Erythroblast (primary cell): ENCODE data around the gene IFI30.

Experiments used
- GATA1 ChIP-seq: IDR thresholded peaks from 2 replicates; pipeline ENCODE4 v1.6.1; 2011; ENCODE audit warnings: low read depth, mild to moderate bottlenecking, control low read depth, low read length, moderate library complexity
- POLR2A ChIP-seq: IDR thresholded peaks from 2 replicates; pipeline ENCODE4 v1.6.1; 2011; ENCODE audit warnings: mild to moderate bottlenecking, low read length

DNA sequence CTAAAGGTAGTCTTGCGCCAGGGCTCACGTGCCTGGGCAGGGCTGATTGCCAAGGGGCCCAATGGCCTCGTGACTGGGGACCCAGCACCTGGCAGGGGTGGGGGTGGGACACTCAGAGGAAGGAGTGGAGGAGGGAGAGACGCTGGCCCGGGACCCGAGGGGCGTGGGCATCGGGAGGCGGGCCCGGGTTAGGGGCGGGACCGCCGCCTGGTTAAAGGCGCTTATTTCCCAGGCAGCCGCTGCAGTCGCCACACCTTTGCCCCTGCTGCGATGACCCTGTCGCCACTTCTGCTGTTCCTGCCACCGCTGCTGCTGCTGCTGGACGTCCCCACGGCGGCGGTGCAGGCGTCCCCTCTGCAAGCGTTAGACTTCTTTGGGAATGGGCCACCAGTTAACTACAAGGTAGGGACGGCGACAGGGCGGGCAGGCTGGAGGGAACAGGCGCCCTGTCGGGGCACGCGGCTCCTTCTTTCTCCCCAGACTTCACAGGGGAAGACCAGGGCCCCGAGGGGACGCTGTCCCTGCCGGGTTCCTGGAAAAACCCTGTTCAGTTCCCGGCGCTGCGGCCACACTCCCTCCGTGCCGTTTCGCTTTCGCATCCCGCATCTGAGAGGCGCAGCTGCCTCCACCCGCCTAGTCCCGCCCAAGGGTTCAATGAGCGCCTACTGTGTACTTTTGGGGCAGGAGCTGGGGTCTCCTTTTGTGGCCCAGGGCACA is at the start of gene IFI30:
- TF ChIP-seq POLR2A (peak; percentile 43), GATA1 (no peak)
